NT2/D1 (cell line): ENCODE data around the gene POLR3A.

Source experiments
- DNase-seq: peaks from one replicate; pipeline ENCODE4 v3.0.0-alpha.2; 2011; ENCODE audit warnings: low read depth, low spot score
- H3K27me3 ChIP-seq: 2 replicates; pipeline ENCODE4 v1.6.0; 2011; ENCODE audit warnings: mild to moderate bottlenecking; ENCODE audit not compliant: insufficient read length, insufficient read depth
- H3K36me3 ChIP-seq: 2 replicates; pipeline ENCODE4 v1.6.1; 2011; ENCODE audit warnings: mild to moderate bottlenecking, low read length, mixed read lengths; ENCODE audit not compliant: insufficient read depth, insufficient read length
- H3K4me1 ChIP-seq: 2 replicates; pipeline ENCODE4 v1.5.1; 2011; ENCODE audit not compliant: insufficient read depth, insufficient read length
- H3K4me3 ChIP-seq: 2 replicates; pipeline ENCODE4 v1.5.1; 2011; ENCODE audit warnings: low read depth; ENCODE audit not compliant: insufficient read length
- H3K9ac ChIP-seq: 2 replicates; pipeline ENCODE4 v1.6.0; 2011; ENCODE audit warnings: low read depth; ENCODE audit not compliant: insufficient read length
- H3K9me3 ChIP-seq: 2 replicates; pipeline ENCODE4 v1.5.1; 2011; ENCODE audit warnings: mild to moderate bottlenecking, low read length; ENCODE audit not compliant: insufficient read depth
- SUZ12 ChIP-seq: IDR thresholded peaks from 2 replicates; pipeline ENCODE4 v1.6.1; 2011; ENCODE audit not compliant: insufficient read length, insufficient read depth; ENCODE audit errors: extremely low read depth
- YY1 ChIP-seq: IDR thresholded peaks from 2 replicates; pipeline ENCODE4 v1.6.1; 2011; ENCODE audit not compliant: insufficient read length, insufficient read depth
- ZNF274 ChIP-seq: IDR thresholded peaks from 2 replicates; pipeline ENCODE4 v1.6.1; 2011; ENCODE audit warnings: mild to moderate bottlenecking, low read depth, low read length

Gene POLR3A

GRCh38 chr10:78038791-78039547, 9.7 kb upstream of the POLR3A start:
- peak overlapping the region; percentile 39 for H3K9ac ChIP-seq

GRCh38 chr10:78038105-78038504, 8.8 kb upstream of the POLR3A start:
- TF ChIP-seq SUZ12: no peak
- no peak for TF ChIP-seq ZNF274
- no peak for TF ChIP-seq YY1
- H3K9me3 ChIP-seq: no peaks in the 10 kb centered on the region
- no peak for DNase-seq
- peaks cover 18% of the 10 kb centered on the region for H3K4me1 ChIP-seq
- peaks cover 89% of the 10 kb centered on the region for H3K36me3 ChIP-seq
- no peak overlapping the region for H3K9ac ChIP-seq
- no peak overlapping the region for H3K4me3 ChIP-seq
- no peaks in the 10 kb centered on the region for H3K27me3 ChIP-seq

More at GRCh38 chr10:78038791-78039547, 9.7 kb upstream of the POLR3A start:
- no peaks in the 10 kb centered on the region for H3K27me3 ChIP-seq
- DNase-seq: no peak
- no peaks in the 10 kb centered on the region for H3K9me3 ChIP-seq
- peak overlapping the region; percentile 0 for H3K4me3 ChIP-seq
- peaks cover 18% of the 10 kb centered on the region for H3K4me1 ChIP-seq
- peaks cover 96% of the 10 kb centered on the region for H3K36me3 ChIP-seq
- no peak for TF ChIP-seq ZNF274
- no peak for TF ChIP-seq SUZ12
- TF ChIP-seq YY1: no peak

GRCh38 chr10:78035933-78036583, 6.7 kb upstream of the POLR3A start:
- H3K4me1 ChIP-seq: peaks cover 11% of the 10 kb centered on the region
- H3K4me3 ChIP-seq: peak overlapping the region; percentile 94

GRCh38 chr10:78035437-78035836, 6.1 kb upstream of the POLR3A start:
- peak overlapping the region; percentile 94 for H3K4me3 ChIP-seq
- H3K9me3 ChIP-seq: no peaks in the 10 kb centered on the region
- H3K4me1 ChIP-seq: peaks cover 10% of the 10 kb centered on the region
- no peaks in the 10 kb centered on the region for H3K27me3 ChIP-seq
- peak overlapping the region; percentile 96 for H3K9ac ChIP-seq
- TF ChIP-seq YY1: no peak
- no peak for TF ChIP-seq ZNF274
- no peak for TF ChIP-seq SUZ12
- DNase-seq: no peak
- peaks cover 64% of the 10 kb centered on the region for H3K36me3 ChIP-seq

More at GRCh38 chr10:78035933-78036583, 6.7 kb upstream of the POLR3A start:
- TF ChIP-seq ZNF274: no peak
- no peak for TF ChIP-seq YY1
- no peak for TF ChIP-seq SUZ12
- Histone ChIP-seq H3K9ac (peak overlapping the region; percentile 96), H3K27me3 (no peaks in the 10 kb centered on the region), H3K36me3 (peaks cover 70% of the 10 kb centered on the region), H3K9me3 (no peaks in the 10 kb centered on the region)
- no peak for DNase-seq

GRCh38 chr10:78035025-78035424, 5.7 kb upstream of the POLR3A start:
- Histone ChIP-seq H3K4me1 (peaks cover 10% of the 10 kb centered on the region), H3K4me3 (peak overlapping the region; percentile 94), H3K9me3 (no peaks in the 10 kb centered on the region), H3K36me3 (peaks cover 60% of the 10 kb centered on the region), H3K27me3 (no peaks in the 10 kb centered on the region), H3K9ac (peak overlapping the region; percentile 96)
- no peak for TF ChIP-seq SUZ12
- TF ChIP-seq YY1: no peak
- no peak for TF ChIP-seq ZNF274
- no peak for DNase-seq

- no peaks in the 10 kb centered on the region for H3K27me3 ChIP-seq
- H3K4me3 ChIP-seq: peak within 1 kb of the TSS; percentile 94
- peak within 1 kb of the TSS; percentile 96 for H3K9ac ChIP-seq
- peaks cover 48% of the 10 kb centered on the region for H3K36me3 ChIP-seq
- TF ChIP-seq SUZ12 (no peak), YY1 (peak; percentile 46)
- peaks cover 8% of the 10 kb centered on the region for H3K4me1 ChIP-seq
- H3K9me3 ChIP-seq: no peaks in the 10 kb centered on the region
- peak; percentile 91 for DNase-seq
Observed at GRCh38 chr10:78033637-78034470, 4.5 kb upstream of the POLR3A start, which contains the start of gene RPS24. Gene RPS24, plus strand, starts transcription at chr10:78033863. Its CDS starts 39 bp downstream, at chr10:78033902.

GRCh38 chr10:78033387-78033636, 4.0 kb upstream of the POLR3A start:
- no peak overlapping the region for H3K9ac ChIP-seq
- H3K4me1 ChIP-seq: peaks cover 8% of the 10 kb centered on the region
- no peaks in the 10 kb centered on the region for H3K9me3 ChIP-seq
- no peak for TF ChIP-seq YY1
- no peak for TF ChIP-seq ZNF274
- no peak for TF ChIP-seq SUZ12
- peaks cover 43% of the 10 kb centered on the region for H3K36me3 ChIP-seq
- peak overlapping the region; percentile 94 for H3K4me3 ChIP-seq
- no peaks in the 10 kb centered on the region for H3K27me3 ChIP-seq
- DNase-seq: no peak
